SJCRH30 (cell line): ENCODE results near the gene SDK2. TPM values are rescaled to one million over a fixed set of nuclear protein-coding genes. Genes with fewer than 3 reads are reported as not detected.

ENCODE experiments used
- DNase-seq, 2 experiments: peaks; one replicate each; pipeline ENCODE4 v3.0.0-alpha.2; 2015 to 2020
- H3K27ac ChIP-seq: fragments of 250-450 bp; sonication (Bioruptor Pico); 2 replicates; pipeline ENCODE4 v1.5.1; 2020; ENCODE audit warnings: mild to moderate bottlenecking, moderate library complexity
- H3K27me3 ChIP-seq: fragments of 250-450 bp; sonication (Bioruptor Pico); 2 replicates; pipeline ENCODE4 v1.5.1; 2020; ENCODE audit warnings: mild to moderate bottlenecking, moderate library complexity
- H3K36me3 ChIP-seq: fragments of 250-450 bp; sonication (Bioruptor Pico); 2 replicates; pipeline ENCODE4 v1.5.1; 2020; ENCODE audit warnings: mild to moderate bottlenecking, moderate library complexity
- H3K4me1 ChIP-seq: fragments of 250-450 bp; sonication (Bioruptor Pico); 2 replicates; pipeline ENCODE4 v1.5.1; 2020; ENCODE audit warnings: mild to moderate bottlenecking, moderate library complexity
- H3K4me3 ChIP-seq: fragments of 250-450 bp; sonication (Bioruptor Pico); 2 replicates; pipeline ENCODE4 v1.5.1; 2020; ENCODE audit warnings: mild to moderate bottlenecking, moderate library complexity
- H3K9me3 ChIP-seq: fragments of 250-450 bp; sonication (Bioruptor Pico); replicated peaks from 2 replicates; pipeline ENCODE4 v1.5.1; 2020; ENCODE audit warnings: mild to moderate bottlenecking, moderate library complexity
- total RNA-seq: library from RNA; depleted of rRNA; stranded (reverse); fragments of >200 nt; shearing (Covaris generic); gene quantifications from 2 replicates; pipeline ENCODE4 v1.2.3, GENCODE V29; 2014

Gene SDK2
- total RNA-seq, 1 experiment from 2014 or later, result 15.2 TPM

DNA sequence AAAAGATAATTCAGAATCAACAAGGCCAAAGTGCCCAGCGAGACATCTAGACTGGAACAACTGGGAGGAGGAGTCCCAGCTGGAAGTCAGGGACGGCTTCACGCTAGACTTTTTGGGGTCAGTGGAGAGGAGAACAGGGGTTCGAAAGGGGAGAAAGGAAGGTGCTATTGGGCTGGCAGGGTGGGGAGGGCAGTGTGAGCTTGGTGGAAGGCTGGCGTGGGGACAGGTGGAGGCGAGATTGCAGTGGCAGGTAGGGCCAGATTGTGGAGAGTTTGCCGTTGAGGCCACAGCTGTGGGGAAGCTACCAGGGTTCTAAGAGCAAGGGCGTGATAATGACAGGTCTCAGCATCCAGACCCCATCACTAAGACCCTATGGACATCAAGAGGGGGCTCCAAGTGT, 10.5 kb downstream of the SDK2 start:
- H3K27ac ChIP-seq, result no peak overlapping the region
- DNase-seq, result no peak
- no peaks in the 10 kb centered on the region for H3K36me3 ChIP-seq
- H3K27me3 ChIP-seq, result no peaks in the 10 kb centered on the region
- peaks cover 18% of the 10 kb centered on the region for H3K4me1 ChIP-seq
- H3K9me3 ChIP-seq, result no peaks in the 10 kb centered on the region
- H3K4me3 ChIP-seq, result no peak overlapping the region

DNA sequence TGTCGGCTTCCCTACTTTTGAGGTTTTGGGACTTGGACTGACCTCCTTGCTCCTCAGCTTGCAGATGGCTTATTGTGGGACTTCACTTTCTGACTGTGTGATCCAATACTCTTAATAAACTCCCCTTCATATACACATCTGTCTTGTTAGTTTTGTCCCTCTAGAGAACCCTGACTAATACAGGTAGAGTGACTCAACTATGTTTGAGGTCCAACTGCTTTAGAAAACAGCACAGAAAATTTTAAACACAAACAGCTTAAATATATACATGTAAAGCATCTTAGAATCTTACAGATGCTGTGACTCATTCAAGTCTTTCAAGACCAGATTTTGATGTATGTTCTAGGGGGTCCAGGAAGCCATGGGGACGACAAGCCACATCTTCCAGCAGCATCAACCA, 11.7 kb downstream of the SDK2 start:
- H3K4me1 ChIP-seq, result peaks cover 19% of the 10 kb centered on the region
- H3K9me3 ChIP-seq, result no peaks in the 10 kb centered on the region
- H3K36me3 ChIP-seq, result no peaks in the 10 kb centered on the region
- no peak overlapping the region for H3K27ac ChIP-seq
- H3K27me3 ChIP-seq, result no peaks in the 10 kb centered on the region
- DNase-seq, result no peak
- no peak overlapping the region for H3K4me3 ChIP-seq

DNA sequence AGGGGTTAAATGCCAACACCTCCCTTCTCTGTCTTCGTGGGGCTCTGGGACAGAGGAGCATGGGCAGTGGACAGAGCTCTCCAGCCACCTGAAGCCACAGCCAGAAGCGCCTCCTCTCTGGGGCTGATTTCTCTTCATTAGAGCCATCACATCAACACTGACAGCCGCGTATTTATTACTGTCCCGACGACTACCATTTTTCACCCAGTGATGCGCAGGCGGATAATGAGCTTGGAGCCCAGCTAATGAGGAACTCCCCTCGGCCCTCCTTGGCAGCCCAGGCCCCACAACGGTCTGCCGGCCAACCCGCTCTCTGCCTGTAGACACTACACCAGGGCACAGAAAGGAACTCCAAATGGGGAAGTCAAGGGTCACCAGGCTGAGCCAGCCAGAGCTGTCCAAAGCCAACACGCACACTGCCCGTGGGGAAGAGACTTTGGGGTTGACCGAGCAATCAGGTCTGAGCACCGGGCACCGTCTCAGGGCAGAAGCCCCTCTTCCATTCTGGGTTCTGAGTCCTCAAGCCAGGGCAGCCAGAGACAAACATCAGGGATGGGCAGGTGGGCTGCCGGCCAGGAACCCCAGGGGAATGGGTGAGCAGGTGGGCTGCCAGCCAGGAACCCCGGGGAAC, 13.2 kb downstream of the SDK2 start:
- H3K4me3 ChIP-seq, result no peak overlapping the region
- no peak overlapping the region for H3K27ac ChIP-seq
- DNase-seq, result no peak
- no peaks in the 10 kb centered on the region for H3K27me3 ChIP-seq
- no peaks in the 10 kb centered on the region for H3K9me3 ChIP-seq
- H3K36me3 ChIP-seq, result no peaks in the 10 kb centered on the region
- peaks cover 29% of the 10 kb centered on the region for H3K4me1 ChIP-seq

DNA sequence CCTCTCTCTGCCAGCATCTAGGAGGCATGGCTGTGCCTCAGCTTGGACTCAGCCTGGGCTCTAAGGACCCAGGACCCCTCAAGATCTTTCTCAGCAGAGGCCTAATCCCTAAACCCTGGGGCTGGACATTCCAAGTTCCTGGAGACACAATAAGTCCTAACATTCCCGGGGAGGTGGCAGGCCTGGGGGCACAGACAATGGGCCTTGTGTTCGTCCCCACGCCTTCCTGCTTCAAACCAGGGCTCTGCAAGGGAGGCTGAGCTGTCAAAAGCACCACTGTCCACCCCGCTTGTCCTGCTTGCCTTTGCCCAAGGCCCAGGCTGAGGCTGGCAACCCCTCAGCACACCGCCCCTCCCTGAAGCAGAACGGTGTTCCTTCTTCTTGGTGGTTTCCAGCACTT, 13.7 kb downstream of the SDK2 start:
- DNase-seq, result peak; percentile 59 to 75
- Histone ChIP-seq H3K4me1 (peaks cover 30% of the 10 kb centered on the region), H3K4me3 (no peak overlapping the region), H3K27ac (no peak overlapping the region), H3K9me3 (no peaks in the 10 kb centered on the region), H3K27me3 (no peaks in the 10 kb centered on the region), H3K36me3 (no peaks in the 10 kb centered on the region)

DNA sequence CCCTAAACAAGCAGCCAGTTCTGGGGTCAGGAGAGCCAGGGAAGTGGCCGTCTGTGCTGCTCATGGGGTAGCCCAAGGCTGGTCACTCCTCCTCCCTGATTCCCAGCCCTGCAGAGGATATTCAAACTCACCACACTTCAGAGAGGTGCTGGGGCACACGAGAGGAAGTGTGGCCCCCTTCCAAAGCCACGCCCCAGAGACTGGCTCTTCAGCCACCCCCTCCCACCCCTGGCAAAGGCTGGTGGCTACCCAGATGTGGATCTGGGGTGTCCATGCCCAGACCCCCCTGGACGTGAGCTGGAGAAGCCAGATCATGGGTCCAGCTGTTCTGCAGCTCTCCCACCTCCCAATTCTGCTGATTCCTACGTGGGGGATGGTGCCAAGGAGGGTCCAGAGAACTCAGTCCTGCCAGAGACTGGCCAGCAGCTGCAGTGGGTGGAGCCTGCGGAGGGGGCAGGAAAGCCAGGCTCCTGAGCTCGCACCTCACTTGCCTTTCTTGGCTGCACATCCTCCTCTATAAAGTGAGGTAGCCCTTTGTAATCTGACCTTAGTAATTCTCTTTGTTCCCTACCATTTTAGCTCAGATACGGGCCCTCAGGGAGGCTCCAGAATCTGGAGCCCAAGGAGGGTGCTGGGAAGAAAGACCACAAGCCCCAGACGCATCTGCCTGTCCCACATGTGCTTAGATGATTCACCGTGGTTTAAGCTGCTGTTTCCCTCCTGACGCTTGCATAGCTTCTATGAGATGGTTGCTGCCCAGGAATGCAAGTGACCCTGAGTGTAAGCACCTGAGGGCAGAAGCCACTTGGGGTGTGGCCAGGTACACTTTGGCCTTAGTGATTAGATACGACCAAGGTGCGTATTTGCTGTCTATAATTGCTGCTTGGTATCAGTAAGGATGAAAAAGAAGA, 15.3 kb downstream of the SDK2 start:
- H3K36me3 ChIP-seq, result no peaks in the 10 kb centered on the region
- no peak overlapping the region for H3K4me3 ChIP-seq
- no peaks in the 10 kb centered on the region for H3K27me3 ChIP-seq
- DNase-seq, result peak; percentile 65 to 72
- peaks cover 32% of the 10 kb centered on the region for H3K4me1 ChIP-seq
- H3K27ac ChIP-seq, result peak overlapping the region; percentile 11
- H3K9me3 ChIP-seq, result no peaks in the 10 kb centered on the region

DNA sequence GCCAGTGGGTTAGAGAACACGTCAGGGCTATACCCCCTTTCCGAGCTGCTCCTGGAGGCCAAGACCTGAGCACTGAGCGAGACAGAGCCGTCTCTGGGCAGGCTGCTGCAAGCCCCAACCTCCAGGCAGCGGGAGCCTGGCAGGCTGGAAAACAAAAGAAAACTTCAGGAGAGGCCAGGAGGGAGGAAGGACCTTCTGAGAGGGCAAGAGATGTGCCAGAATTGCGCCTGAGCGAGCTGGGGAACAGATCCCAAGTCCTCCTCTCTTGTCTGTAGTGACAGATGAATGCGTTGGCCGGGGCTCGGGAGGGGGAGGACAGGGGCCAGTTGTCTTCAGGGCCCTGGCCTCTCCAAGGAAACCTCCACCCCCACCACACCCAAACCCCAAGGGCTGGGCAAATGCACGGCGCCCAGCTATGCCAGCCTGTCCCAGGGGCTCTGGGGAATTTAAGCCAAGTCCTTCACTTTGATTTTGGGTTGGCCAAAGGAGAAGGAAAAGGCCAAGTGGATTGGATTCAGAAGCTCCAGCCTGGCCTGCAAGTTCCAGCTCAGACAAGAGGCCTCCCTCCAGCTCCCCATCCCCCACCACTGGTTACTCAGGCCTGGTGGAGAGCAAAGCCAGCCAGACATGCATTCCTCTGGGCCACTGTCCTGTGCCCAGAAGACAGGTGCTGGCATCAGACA, 18.1 kb downstream of the SDK2 start:
- Histone ChIP-seq H3K27ac (no peak overlapping the region; the same call in 1 of the 2 replicates), H3K4me3 (no peak overlapping the region), H3K9me3 (no peaks in the 10 kb centered on the region), H3K27me3 (no peaks in the 10 kb centered on the region), H3K4me1 (peaks cover 33% of the 10 kb centered on the region), H3K36me3 (no peaks in the 10 kb centered on the region)
- peak; percentile 81 to 82 for DNase-seq

DNA sequence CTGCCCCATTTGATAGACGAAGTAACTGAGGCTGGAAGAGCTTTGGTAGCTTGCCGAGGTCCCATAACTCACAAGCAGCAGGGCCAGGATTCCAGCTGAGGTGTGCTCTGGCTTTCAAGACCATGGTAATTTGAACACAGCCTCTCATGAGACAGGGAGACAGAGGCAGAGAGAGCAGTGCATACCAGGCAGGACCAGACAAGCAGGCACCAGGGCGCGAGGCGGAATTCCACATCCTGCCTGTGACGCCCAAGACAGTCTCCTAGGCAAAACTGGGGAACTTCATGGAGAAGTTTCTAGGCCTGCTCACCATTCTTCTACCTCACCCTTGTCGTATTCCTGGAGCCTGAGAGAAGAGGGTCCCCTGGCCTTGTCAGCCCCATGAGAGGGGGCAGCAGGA, 19.2 kb downstream of the SDK2 start:
- H3K27me3 ChIP-seq, result no peaks in the 10 kb centered on the region
- no peak overlapping the region for H3K4me3 ChIP-seq
- H3K27ac ChIP-seq, result no peak overlapping the region
- DNase-seq, result no peak
- no peaks in the 10 kb centered on the region for H3K36me3 ChIP-seq
- H3K4me1 ChIP-seq, result peaks cover 27% of the 10 kb centered on the region
- H3K9me3 ChIP-seq, result no peaks in the 10 kb centered on the region

DNA sequence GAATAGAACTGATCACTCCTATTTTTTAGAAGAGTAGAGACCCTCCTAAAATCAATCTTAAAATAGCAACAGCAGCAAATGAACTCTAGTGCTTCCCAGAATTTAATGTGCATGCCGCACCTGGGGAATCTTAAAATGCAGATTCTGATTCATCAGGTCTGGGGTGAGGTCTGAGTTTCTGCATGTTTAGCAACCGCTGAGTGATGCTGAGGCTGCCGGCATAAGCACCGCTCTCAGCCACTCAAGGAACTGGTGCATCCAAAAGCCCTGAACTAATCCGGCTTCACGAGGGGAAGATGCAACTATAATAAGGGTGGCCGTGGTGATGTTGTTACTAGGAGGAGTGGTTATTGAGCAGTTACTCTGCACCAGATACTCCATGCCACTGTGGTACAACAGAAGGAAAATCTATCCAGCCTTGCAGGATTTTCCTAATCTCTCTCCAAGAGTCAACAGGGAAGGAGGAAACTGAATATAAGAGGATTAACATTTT, 19.7 kb downstream of the SDK2 start:
- Histone ChIP-seq H3K4me1 (peaks cover 24% of the 10 kb centered on the region), H3K9me3 (peaks cover under 1% of the 10 kb centered on the region; the same call in 1 of the 2 replicates), H3K36me3 (no peaks in the 10 kb centered on the region), H3K27ac (no peak overlapping the region), H3K4me3 (no peak overlapping the region), H3K27me3 (no peaks in the 10 kb centered on the region)
- DNase-seq, result no peak

DNA sequence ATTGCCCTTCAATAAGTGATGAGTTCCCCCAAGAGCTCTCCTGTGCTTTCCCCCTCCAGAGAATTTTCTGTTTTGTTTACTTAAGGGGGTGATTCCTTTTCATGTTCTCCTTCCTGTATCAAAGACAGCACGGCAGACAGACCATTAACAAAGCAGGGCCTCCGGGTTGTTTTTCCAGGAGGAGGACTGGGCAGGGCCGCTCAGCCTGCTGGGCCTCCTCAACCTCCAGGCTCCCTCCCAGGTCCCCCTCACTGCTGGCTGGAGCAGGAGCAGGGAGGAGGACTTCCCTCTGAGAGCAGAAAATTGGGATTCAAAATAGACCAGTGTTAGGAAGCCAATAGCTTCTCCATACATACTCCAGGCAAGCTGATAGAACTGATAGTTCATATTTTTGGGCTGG, 20.4 kb downstream of the SDK2 start:
- H3K27ac ChIP-seq, result no peak overlapping the region
- H3K4me1 ChIP-seq, result peaks cover 16% of the 10 kb centered on the region
- H3K9me3 ChIP-seq, result peaks cover 5% of the 10 kb centered on the region; the same call in 1 of the 2 replicates
- DNase-seq, result no peak
- H3K36me3 ChIP-seq, result no peaks in the 10 kb centered on the region
- no peaks in the 10 kb centered on the region for H3K27me3 ChIP-seq
- no peak overlapping the region for H3K4me3 ChIP-seq

DNA sequence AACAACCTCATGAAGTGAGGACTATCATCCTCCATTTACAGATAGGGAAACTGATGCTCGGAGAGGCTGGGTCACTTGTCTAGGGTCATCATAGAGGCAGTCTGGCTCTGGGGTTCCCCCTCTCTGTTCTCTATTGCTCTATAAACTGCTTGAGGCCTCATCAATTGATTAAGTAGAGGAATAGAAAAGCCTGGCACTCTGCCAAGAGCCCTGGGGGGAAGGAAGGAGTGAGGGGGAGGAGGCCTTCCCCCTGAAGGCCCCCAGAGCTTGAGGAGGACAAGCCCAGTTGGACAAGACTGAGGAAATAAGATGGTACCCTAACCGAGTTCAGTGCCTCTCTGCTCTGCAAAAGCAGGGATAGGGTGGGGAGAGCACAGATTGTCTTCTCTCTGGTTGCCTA, 21.0 kb downstream of the SDK2 start:
- H3K27ac ChIP-seq, result no peak overlapping the region
- no peaks in the 10 kb centered on the region for H3K27me3 ChIP-seq
- no peak for DNase-seq
- peaks cover 14% of the 10 kb centered on the region for H3K4me1 ChIP-seq
- peaks cover 5% of the 10 kb centered on the region; the same call in 1 of the 2 replicates for H3K9me3 ChIP-seq
- H3K36me3 ChIP-seq, result no peaks in the 10 kb centered on the region
- H3K4me3 ChIP-seq, result no peak overlapping the region

DNA sequence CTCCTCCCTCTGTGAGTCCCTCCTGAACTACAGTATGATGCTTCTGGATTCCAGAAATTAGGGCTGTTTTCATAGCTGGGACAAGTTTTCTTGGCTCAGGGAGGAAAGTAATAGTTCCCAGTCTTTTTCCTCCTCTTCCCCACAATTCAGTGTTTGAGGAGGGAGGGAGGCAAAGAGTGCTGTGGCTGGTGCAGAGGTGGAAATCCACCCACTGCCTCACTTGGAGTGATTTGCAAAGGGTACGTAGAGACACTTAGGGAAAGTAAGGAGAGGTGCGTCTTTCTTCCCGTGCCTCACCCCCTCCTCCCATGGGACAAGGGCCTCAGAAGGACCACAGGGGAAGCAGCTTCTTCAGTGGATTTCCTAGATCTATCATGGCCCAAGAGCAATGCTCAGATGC, 21.9 kb downstream of the SDK2 start:
- no peak for DNase-seq
- H3K4me3 ChIP-seq, result no peak overlapping the region
- no peak overlapping the region for H3K27ac ChIP-seq
- peaks cover 14% of the 10 kb centered on the region for H3K4me1 ChIP-seq
- no peaks in the 10 kb centered on the region for H3K36me3 ChIP-seq
- H3K27me3 ChIP-seq, result no peaks in the 10 kb centered on the region
- H3K9me3 ChIP-seq, result peaks cover 5% of the 10 kb centered on the region; the same call in 1 of the 2 replicates

DNA sequence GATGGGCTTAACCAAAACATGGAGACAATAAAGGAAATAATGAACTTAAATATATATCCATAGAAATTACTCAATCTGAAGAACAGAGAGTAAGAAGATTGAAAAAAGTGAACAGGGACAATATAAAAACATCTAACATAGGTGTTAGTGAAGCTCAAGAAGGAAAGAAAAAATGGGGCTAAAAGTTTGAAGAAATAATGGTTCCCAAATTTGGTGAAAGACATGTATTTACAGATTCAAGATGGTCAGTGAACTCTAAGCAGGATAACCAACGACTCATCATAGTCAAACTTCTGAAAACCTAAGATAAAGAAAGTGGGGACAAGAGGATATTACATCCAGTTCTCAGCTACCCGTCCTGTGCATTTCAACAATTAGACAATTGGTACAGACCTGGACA, 22.6 kb downstream of the SDK2 start:
- no peak for DNase-seq
- H3K27ac ChIP-seq, result no peak overlapping the region
- H3K27me3 ChIP-seq, result no peaks in the 10 kb centered on the region
- peaks cover 5% of the 10 kb centered on the region; the same call in 1 of the 2 replicates for H3K9me3 ChIP-seq
- H3K4me3 ChIP-seq, result no peak overlapping the region
- H3K4me1 ChIP-seq, result peaks cover 10% of the 10 kb centered on the region
- no peaks in the 10 kb centered on the region for H3K36me3 ChIP-seq

DNA sequence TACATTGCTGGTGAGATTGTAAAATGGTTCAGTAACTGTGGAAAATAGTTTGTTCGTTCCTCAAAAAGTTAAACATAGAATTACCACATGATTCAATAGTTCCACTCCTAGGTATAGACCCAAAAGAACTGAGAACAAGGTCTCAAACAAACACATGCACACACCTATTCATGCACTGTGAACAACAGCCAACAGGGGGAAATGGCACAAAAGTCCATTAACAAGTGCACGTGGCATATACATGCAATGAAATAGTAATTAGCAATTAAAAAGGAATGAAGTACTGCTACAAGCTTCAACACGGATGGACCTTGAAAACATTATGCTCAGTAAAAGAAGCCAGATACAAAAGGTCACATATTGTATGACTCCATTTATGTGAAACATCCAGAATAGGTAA, 23.8 kb downstream of the SDK2 start:
- DNase-seq, result no peak
- no peak overlapping the region for H3K27ac ChIP-seq
- H3K27me3 ChIP-seq, result no peaks in the 10 kb centered on the region
- peaks cover 5% of the 10 kb centered on the region; the same call in 1 of the 2 replicates for H3K4me1 ChIP-seq
- peaks cover 5% of the 10 kb centered on the region; the same call in 1 of the 2 replicates for H3K9me3 ChIP-seq
- H3K4me3 ChIP-seq, result no peak overlapping the region
- no peaks in the 10 kb centered on the region for H3K36me3 ChIP-seq

DNA sequence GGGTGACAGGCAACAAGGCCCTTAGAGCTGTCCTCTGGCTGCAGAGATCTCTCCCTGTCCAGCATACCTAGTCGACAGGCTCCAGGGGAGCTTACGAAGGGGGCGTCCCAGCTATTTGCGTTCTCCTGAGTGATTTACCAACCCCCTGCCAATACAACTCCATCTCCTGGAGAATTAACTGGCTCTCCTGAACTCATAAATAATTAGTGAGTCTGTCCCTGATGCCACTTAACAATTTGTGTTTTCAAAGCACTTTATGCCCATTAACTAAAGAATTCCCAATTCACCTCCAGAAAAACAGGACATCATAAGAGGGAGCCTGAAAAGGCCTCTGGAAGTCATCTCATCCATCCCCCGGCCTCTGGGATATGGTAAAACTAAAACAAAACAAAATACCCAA, 26.7 kb downstream of the SDK2 start:
- no peaks in the 10 kb centered on the region for H3K36me3 ChIP-seq
- DNase-seq, result no peak
- H3K27me3 ChIP-seq, result no peaks in the 10 kb centered on the region
- no peak overlapping the region for H3K4me3 ChIP-seq
- H3K4me1 ChIP-seq, result peaks cover 23% of the 10 kb centered on the region
- H3K27ac ChIP-seq, result no peak overlapping the region
- peaks cover 5% of the 10 kb centered on the region; the same call in 1 of the 2 replicates for H3K9me3 ChIP-seq
